SK-N-SH (cell line): ENCODE data around the gene SMCHD1. TPM values are rescaled to one million over a fixed set of nuclear protein-coding genes. Genes with fewer than 3 reads are reported as not detected.

Experiments used
- CTCF ChIA-PET: fragments of 300-600, 350-600 bp; formaldehyde crosslinking; extraction: SDS; loops from one replicate; lab custom pipeline; 2021; lab: Yijun Ruan, JAX
- POLR2A ChIA-PET: fragments of 350-600 bp; sonication (Branson Sonifier 250); formaldehyde crosslinking; extraction: SDS; loops from one replicate; lab custom pipeline; 2020; ENCODE audit warnings: antibody characterized with exemption, inconsistent platforms; lab: Yijun Ruan, JAX
- DNase-seq: peaks from one replicate; pipeline ENCODE4 v3.0.0; 2012
- H2AFZ ChIP-seq: fragments of 200-600 bp; sonication (generic); 2 replicates; pipeline ENCODE4 v1.8.1; 2016; ENCODE audit warnings: antibody characterized with exemption, mild to moderate bottlenecking, low read depth
- H3F3A ChIP-seq: fragments of 200-600 bp; sonication (generic); replicated peaks from 2 replicates; pipeline ENCODE3; 2016; ENCODE audit warnings: antibody characterized with exemption, mild to moderate bottlenecking; ENCODE audit not compliant: insufficient read depth
- H3K27ac ChIP-seq, 2 experiments: fragments of 200-500 bp in 1 of 2; fragments of 200-600 bp in 1 of 2; sonication (Bioruptor generic) in 1 of 2; sonication (generic), shearing (Covaris generic) in 1 of 2; 2 replicates each; pipeline versions ENCODE4 v1.5.1 to v1.6.1; 2014 to 2016; ENCODE audit warnings: low read depth in 2 of 2, inconsistent platforms in 1 of 2, low read length in 1 of 2, mild to moderate bottlenecking in 1 of 2, mixed read lengths in 1 of 2
- H3K27me3 ChIP-seq: fragments of 200-600 bp; sonication (generic), shearing (Covaris generic); 2 replicates; pipeline ENCODE4 v1.6.1; 2016; ENCODE audit warnings: mixed run types; ENCODE audit not compliant: insufficient read depth
- H3K36me3 ChIP-seq, 2 experiments: fragments of 200-500 bp in 1 of 2; fragments of 200-600 bp in 1 of 2; sonication (Bioruptor generic) in 1 of 2; sonication (generic) in 1 of 2; replicated peaks in 1 of 2; 2 replicates each; pipeline versions ENCODE3 to v1.5.1; 2014 to 2016; ENCODE audit warnings: low read length in 1 of 2, mild to moderate bottlenecking in 1 of 2; ENCODE audit not compliant: insufficient read depth in 2 of 2, control insufficient read depth in 1 of 2
- H3K4me1 ChIP-seq, 2 experiments: fragments of 200-500 bp in 1 of 2; fragments of 200-600 bp in 1 of 2; sonication (Bioruptor generic) in 1 of 2; sonication (generic), shearing (Covaris generic) in 1 of 2; 2 replicates each; pipeline versions ENCODE4 v1.5.1 to v1.6.1; 2014 to 2016; ENCODE audit warnings: low read depth in 1 of 2, low read length in 1 of 2, mixed run types in 1 of 2; ENCODE audit not compliant: insufficient read depth in 2 of 2, control insufficient read depth in 1 of 2
- H3K4me2 ChIP-seq: fragments of 200-600 bp; sonication (generic), shearing (Covaris generic); 2 replicates; pipeline ENCODE4 v1.6.1; 2017; ENCODE audit warnings: mixed run types
- H3K4me3 ChIP-seq, 2 experiments: fragments of 200-500 bp in 1 of 2; fragments of 200-600 bp in 1 of 2; sonication (Bioruptor generic) in 1 of 2; sonication (generic), shearing (Covaris generic) in 1 of 2; 2 replicates each; pipeline versions ENCODE4 v1.5.1 to v1.8.1; 2014 to 2016; ENCODE audit warnings: low read depth in 2 of 2, inconsistent platforms in 1 of 2, low read length in 1 of 2, mild to moderate bottlenecking in 1 of 2, mixed read lengths in 1 of 2, moderate library complexity in 1 of 2
- H3K79me2 ChIP-seq: fragments of 200-600 bp; sonication (generic); 2 replicates; pipeline ENCODE4 v1.8.1; 2017; ENCODE audit warnings: mild to moderate bottlenecking; ENCODE audit not compliant: insufficient read depth
- H3K9ac ChIP-seq: fragments of 200-600 bp; sonication (generic); 2 replicates; pipeline ENCODE4 v1.6.1; 2017; ENCODE audit warnings: mixed run types
- H3K9me2 ChIP-seq: fragments of 200-600 bp; sonication (generic); 2 replicates; pipeline ENCODE4 v1.6.1; 2017; ENCODE audit warnings: mixed run types
- H3K9me3 ChIP-seq: fragments of 200-600 bp; sonication (generic); 2 replicates; pipeline ENCODE4 v1.6.1; 2017; ENCODE audit warnings: mixed run types, mild to moderate bottlenecking, moderate library complexity
- H4K20me1 ChIP-seq: fragments of 200-600 bp; sonication (generic); 2 replicates; pipeline ENCODE4 v1.6.1; 2017; ENCODE audit warnings: mild to moderate bottlenecking, mixed run types; ENCODE audit not compliant: insufficient read depth
- CHD2 ChIP-seq: fragments of 150-350 bp; IDR thresholded peaks from 2 replicates; pipeline ENCODE4 v1.6.1; 2018; ENCODE audit warnings: low read length; ENCODE audit not compliant: partially characterized antibody
- ELF1 ChIP-seq: IDR thresholded peaks from 2 replicates; pipeline ENCODE4 v1.4.0; 2012
- FOXJ3 ChIP-seq: sonication (generic); formaldehyde crosslinking; IDR thresholded peaks from 2 replicates; pipeline ENCODE4 v1.5.1; 2020; ENCODE audit warnings: mild to moderate bottlenecking, missing genetic modification reagents
- NRF1 ChIP-seq: IDR thresholded peaks from 2 replicates; pipeline ENCODE4 v1.6.1; 2012; ENCODE audit warnings: low read depth, mild to moderate bottlenecking, low read length
- RCOR1 ChIP-seq: fragments of 150-350 bp; IDR thresholded peaks from 2 replicates; pipeline ENCODE4 v1.6.1; 2017; ENCODE audit warnings: antibody characterized with exemption, low read length
- RFX5 ChIP-seq: IDR thresholded peaks from 2 replicates; pipeline ENCODE4 v1.6.1; 2012; ENCODE audit warnings: mild to moderate bottlenecking, improper control_type of control experiment, low read length
- TEAD4 ChIP-seq: IDR thresholded peaks from 2 replicates; pipeline ENCODE4 v1.4.0; 2012; ENCODE audit warnings: mild to moderate bottlenecking, borderline replicate concordance; ENCODE audit not compliant: insufficient read depth
- YY1 ChIP-seq: IDR thresholded peaks from 2 replicates; pipeline ENCODE4 v1.4.0; 2012; ENCODE audit warnings: low read depth, mild to moderate bottlenecking
- WGBS: methylation state at CpG from one replicate; pipeline ENCODE4 v1.1.6; 2017; ENCODE audit warnings: low lambda C conversion rate; 5-methylcytosine and 5-hydroxymethylcytosine counted together
- polyA plus RNA-seq, 3 experiments: library from polyadenylated mRNA; depleted of rRNA; stranded (reverse); fragments of >200 nt; gene quantifications; 2 replicates each; pipeline ENCODE4 v1.2.3, GENCODE V29; 2012
- TF ChIP-seq, protein P1 (sequence below): fragments of 150-350 bp; IDR thresholded peaks from 2 replicates; pipeline ENCODE4 v1.6.1; 2017; ENCODE audit warnings: antibody characterized with exemption, low read length, low read depth, borderline replicate concordance
- TF ChIP-seq, protein P2 (sequence below): IDR thresholded peaks from 2 replicates; pipeline ENCODE4 v1.4.0; 2012; ENCODE audit warnings: low read depth, borderline replicate concordance
- TF ChIP-seq, protein P3 (sequence below): IDR thresholded peaks from 2 replicates; pipeline ENCODE4 v1.6.1; 2012; ENCODE audit warnings: mild to moderate bottlenecking, low read depth, low read length, moderate library complexity

SMCHD1 gene
- polyA plus RNA-seq, 1 of the 3 experiments (the other 2 are of a cell fraction), result 8.9 TPM

DNA sequence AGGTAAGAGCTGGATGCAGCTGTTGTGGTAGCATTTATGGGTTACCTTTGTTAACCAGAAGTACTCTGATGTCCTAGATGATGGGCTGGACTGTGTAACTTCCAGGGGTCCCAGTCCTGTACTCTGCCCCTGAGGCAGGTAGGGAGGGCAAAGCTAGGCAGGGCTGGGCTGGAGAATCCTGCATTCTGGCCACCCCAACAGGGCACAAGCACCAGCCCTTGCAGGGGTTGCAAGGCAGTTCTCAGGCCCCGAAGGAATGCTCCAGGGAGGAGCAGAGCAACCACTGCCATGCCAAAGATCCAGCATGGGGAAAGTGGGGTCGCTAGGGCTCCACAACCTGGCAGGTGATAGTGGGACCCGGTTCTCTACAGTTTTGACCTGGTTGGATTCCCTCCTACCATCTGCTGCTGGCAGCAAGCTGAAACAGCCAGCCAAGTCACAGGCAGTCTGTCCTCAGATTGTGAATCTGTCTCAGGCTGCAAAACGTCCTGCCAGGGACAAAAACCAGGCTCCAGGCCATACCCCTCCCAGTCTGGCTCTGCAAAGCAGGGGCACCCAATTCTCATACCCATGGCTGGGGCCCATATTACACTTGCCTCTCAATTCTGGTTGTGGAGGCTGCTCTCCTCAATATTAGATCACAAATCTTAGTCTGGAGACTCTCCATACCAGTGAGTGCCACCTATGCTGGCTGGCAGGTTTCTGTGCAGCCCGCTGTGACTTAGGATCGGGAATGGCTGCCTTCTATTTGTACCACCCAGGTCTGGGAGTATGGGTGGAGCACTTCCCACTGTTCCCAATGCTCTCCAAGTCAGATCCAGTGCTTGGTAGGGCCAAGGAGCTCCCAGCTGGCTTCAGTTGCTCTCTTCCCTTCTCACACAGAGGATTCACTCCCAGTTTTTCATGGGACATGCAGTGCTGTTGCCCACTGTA, 61.1 kb downstream of the SMCHD1 start:
- Histone ChIP-seq H3K9me3 (no peaks in the 10 kb centered on the region), H3K4me2 (no peak overlapping the region), H2AFZ (no peak overlapping the region), H3K4me1 (peaks cover 0 to 2% of the 10 kb centered on the region in 2 experiments; a peak in 1 of 4 replicates), H3K27me3 (no peaks in the 10 kb centered on the region), H3K9ac (no peak overlapping the region), H3K79me2 (peaks cover 38% of the 10 kb centered on the region), H3K4me3 (no peak overlapping the region), H3F3A (peaks cover 4% of the 10 kb centered on the region), H3K36me3 (peaks cover 49 to 69% of the 10 kb centered on the region in 2 experiments), H3K9me2 (no peaks in the 10 kb centered on the region), H3K27ac (no peak overlapping the region), H4K20me1 (no peaks in the 10 kb centered on the region)
- TF ChIP-seq YY1, result no peak
- TF ChIP-seq CHD2, result no peak
- TF ChIP-seq ELF1, result no peak
- CTCF ChIA-PET, result interaction anchor here (0.8 to 1.2 kb wide), 3 partner anchors 19 to 127 kb away, joined by 3 to 5 read pairs (median 3); no protein-coding TSS in a partner anchor
- POLR2A ChIA-PET, result no interaction called here
- no peak for DNase-seq
- WGBS, result no CpG with 5 or more reads among the region's 6 CpGs

DNA sequence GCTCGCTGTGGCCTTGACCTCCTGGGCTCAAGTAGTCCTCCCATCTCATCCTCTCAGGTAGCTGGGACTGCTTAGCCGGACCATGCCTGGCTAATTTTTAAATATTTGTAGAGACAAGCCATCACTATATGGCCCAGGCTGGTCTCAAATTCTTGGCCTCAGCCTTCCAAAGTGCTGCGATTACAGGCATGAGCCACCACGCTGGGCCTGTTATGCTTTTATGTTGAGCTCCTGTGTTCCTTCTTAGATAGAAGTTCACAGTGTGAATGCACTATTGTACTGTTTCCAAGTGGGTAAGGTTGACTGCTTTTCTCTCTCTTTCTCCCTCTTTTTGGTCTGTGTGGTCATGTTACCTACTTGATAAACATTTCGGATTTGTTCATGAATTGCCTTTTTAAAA, 61.9 kb downstream of the SMCHD1 start:
- H3K9me3 ChIP-seq, result no peaks in the 10 kb centered on the region
- peaks cover 4% of the 10 kb centered on the region for H3F3A ChIP-seq
- H2AFZ ChIP-seq, result no peak overlapping the region
- H4K20me1 ChIP-seq, result no peaks in the 10 kb centered on the region
- H3K9ac ChIP-seq, result no peak overlapping the region
- POLR2A ChIA-PET, result no interaction called here
- no peak for TF ChIP-seq TEAD4
- TF ChIP-seq NRF1, result no peak
- TF ChIP-seq, protein P1, sequence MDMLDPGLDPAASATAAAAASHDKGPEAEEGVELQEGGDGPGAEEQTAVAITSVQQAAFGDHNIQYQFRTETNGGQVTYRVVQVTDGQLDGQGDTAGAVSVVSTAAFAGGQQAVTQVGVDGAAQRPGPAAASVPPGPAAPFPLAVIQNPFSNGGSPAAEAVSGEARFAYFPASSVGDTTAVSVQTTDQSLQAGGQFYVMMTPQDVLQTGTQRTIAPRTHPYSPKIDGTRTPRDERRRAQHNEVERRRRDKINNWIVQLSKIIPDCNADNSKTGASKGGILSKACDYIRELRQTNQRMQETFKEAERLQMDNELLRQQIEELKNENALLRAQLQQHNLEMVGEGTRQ, result no peak
- TF ChIP-seq, protein P2, sequence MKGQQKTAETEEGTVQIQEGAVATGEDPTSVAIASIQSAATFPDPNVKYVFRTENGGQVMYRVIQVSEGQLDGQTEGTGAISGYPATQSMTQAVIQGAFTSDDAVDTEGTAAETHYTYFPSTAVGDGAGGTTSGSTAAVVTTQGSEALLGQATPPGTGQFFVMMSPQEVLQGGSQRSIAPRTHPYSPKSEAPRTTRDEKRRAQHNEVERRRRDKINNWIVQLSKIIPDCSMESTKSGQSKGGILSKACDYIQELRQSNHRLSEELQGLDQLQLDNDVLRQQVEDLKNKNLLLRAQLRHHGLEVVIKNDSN, result no peak
- TF ChIP-seq ELF1, result no peak
- no peak for TF ChIP-seq FOXJ3 (CRISPR knock-in tag)
- no peak for TF ChIP-seq RFX5
- TF ChIP-seq RCOR1, result no peak
- TF ChIP-seq, protein P3, sequence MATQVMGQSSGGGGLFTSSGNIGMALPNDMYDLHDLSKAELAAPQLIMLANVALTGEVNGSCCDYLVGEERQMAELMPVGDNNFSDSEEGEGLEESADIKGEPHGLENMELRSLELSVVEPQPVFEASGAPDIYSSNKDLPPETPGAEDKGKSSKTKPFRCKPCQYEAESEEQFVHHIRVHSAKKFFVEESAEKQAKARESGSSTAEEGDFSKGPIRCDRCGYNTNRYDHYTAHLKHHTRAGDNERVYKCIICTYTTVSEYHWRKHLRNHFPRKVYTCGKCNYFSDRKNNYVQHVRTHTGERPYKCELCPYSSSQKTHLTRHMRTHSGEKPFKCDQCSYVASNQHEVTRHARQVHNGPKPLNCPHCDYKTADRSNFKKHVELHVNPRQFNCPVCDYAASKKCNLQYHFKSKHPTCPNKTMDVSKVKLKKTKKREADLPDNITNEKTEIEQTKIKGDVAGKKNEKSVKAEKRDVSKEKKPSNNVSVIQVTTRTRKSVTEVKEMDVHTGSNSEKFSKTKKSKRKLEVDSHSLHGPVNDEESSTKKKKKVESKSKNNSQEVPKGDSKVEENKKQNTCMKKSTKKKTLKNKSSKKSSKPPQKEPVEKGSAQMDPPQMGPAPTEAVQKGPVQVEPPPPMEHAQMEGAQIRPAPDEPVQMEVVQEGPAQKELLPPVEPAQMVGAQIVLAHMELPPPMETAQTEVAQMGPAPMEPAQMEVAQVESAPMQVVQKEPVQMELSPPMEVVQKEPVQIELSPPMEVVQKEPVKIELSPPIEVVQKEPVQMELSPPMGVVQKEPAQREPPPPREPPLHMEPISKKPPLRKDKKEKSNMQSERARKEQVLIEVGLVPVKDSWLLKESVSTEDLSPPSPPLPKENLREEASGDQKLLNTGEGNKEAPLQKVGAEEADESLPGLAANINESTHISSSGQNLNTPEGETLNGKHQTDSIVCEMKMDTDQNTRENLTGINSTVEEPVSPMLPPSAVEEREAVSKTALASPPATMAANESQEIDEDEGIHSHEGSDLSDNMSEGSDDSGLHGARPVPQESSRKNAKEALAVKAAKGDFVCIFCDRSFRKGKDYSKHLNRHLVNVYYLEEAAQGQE, result no peak
- CTCF ChIA-PET, result interaction anchor here (1.0 to 1.2 kb wide), 2 partner anchors 20 to 22 kb away, joined by 3 read pairs; no protein-coding TSS in a partner anchor
- no peak overlapping the region for H3K27ac ChIP-seq
- 96% methylated on average over 5 of the region's 5 CpGs for WGBS
- peaks cover 38% of the 10 kb centered on the region for H3K79me2 ChIP-seq
- H3K27me3 ChIP-seq, result no peaks in the 10 kb centered on the region
- no peak overlapping the region for H3K4me2 ChIP-seq
- DNase-seq, result no peak
- no peaks in the 10 kb centered on the region for H3K9me2 ChIP-seq
- peaks cover 0 to 2% of the 10 kb centered on the region in 2 experiments; a peak in 1 of 4 replicates for H3K4me1 ChIP-seq
- H3K36me3 ChIP-seq, result peaks cover 49 to 70% of the 10 kb centered on the region in 2 experiments
- H3K4me3 ChIP-seq, result no peak overlapping the region
